Activated T-cell treated with anti-CD3 and anti-CD28 coated beads, Interleukin-2, amount 50 U/mL, for 72 hours (primary cell): ENCODE data around the gene SOX5. TPM values are rescaled to one million over a fixed set of nuclear protein-coding genes. Genes with fewer than 3 reads are reported as not detected.

Experiments
- ATAC-seq, 2 donors: fragments of 150-1000 bp; cut with Tn5 transposase; replicated peaks in 1 of 2; 2 replicates each; pipeline ENCODE4 v1.10.0; 2021; ENCODE audit warnings: moderate library complexity in 2 of 2, mild to moderate bottlenecking in 1 of 2
- DNase-seq, 2 donors: peaks; one replicate each; pipeline ENCODE4 v3.0.0; 2021 to 2022; ENCODE audit warnings: mixed read lengths in 1 of 2
- H3K27ac Mint-ChIP-seq: one replicate; pipeline ENCODE4 v1.8.0; 2022; ENCODE audit warnings: mild to moderate bottlenecking, moderate library complexity, mixed read lengths
- H3K27me3 Mint-ChIP-seq: one replicate; pipeline ENCODE4 v1.8.0; 2022; ENCODE audit warnings: low read depth, mixed read lengths
- H3K36me3 Mint-ChIP-seq, 2 donors: one replicate each; pipeline ENCODE4 v1.8.0; 2022; ENCODE audit warnings: mixed read lengths in 2 of 2, mild to moderate bottlenecking in 1 of 2; ENCODE audit not compliant: insufficient read depth in 2 of 2
- H3K4me1 Mint-ChIP-seq: one replicate; pipeline ENCODE4 v1.8.0; 2022; ENCODE audit warnings: low read depth, mixed read lengths
- H3K4me3 Mint-ChIP-seq, 2 donors: one replicate each; pipeline ENCODE4 v1.8.0; 2022; ENCODE audit warnings: mild to moderate bottlenecking in 2 of 2, mixed read lengths in 2 of 2, moderate library complexity in 2 of 2
- H3K9me3 Mint-ChIP-seq, 2 donors: one replicate each; pipeline ENCODE4 v1.8.0; 2022; ENCODE audit warnings: mixed read lengths in 2 of 2
- total RNA-seq, 2 donors: library from RNA; stranded (reverse); gene quantifications; one replicate each; pipeline ENCODE4 v1.2.3, GENCODE V29; 2022

SOX5 gene
- total RNA-seq, 2 donors from 2014 or later: 1.7 to 2.5 TPM

- Mint-ChIP-seq H3K27me3 (no peaks in the 10 kb centered on the region), H3K27ac (no peak overlapping the region), H3K36me3 (no peaks in the 10 kb centered on the region), H3K4me1 (no peaks in the 10 kb centered on the region), H3K9me3 (peaks cover 4% of the 10 kb centered on the region in 2 donors), H3K4me3 (no peak overlapping the region)
- ATAC-seq (no peak), DNase-seq (no peak)
Observed at GRCh38 chr12:23579257-23579656, 370.2 kb downstream of the SOX5 start.

- no peak for ATAC-seq
- Mint-ChIP-seq H3K9me3 (peaks cover 2 to 7% of the 10 kb centered on the region in 2 donors), H3K27ac (no peak overlapping the region), H3K27me3 (no peaks in the 10 kb centered on the region), H3K36me3 (no peaks in the 10 kb centered on the region), H3K4me1 (no peaks in the 10 kb centered on the region), H3K4me3 (no peak overlapping the region)
- no peak for DNase-seq
Observed at GRCh38 chr12:23576372-23576771, 373.1 kb downstream of the SOX5 start.

- DNase-seq (no peak), ATAC-seq (no peak)
- Mint-ChIP-seq H3K4me1 (no peaks in the 10 kb centered on the region), H3K27ac (no peak overlapping the region), H3K4me3 (no peak overlapping the region), H3K36me3 (no peaks in the 10 kb centered on the region), H3K9me3 (peaks cover 0 to 6% of the 10 kb centered on the region in 2 donors), H3K27me3 (no peaks in the 10 kb centered on the region)
Observed at GRCh38 chr12:23569356-23569755, 380.1 kb downstream of the SOX5 start.

GRCh38 chr12:23566133-23566532 lies 383.3 kb downstream of the SOX5 start:
- DNase-seq (no peak), ATAC-seq (no peak)
- no peaks in the 10 kb centered on the region for H3K36me3 Mint-ChIP-seq
- no peak overlapping the region for H3K4me3 Mint-ChIP-seq
- no peaks in the 10 kb centered on the region for H3K27me3 Mint-ChIP-seq
- peaks cover 0 to 5% of the 10 kb centered on the region in 2 donors for H3K9me3 Mint-ChIP-seq
- no peaks in the 10 kb centered on the region for H3K4me1 Mint-ChIP-seq
- H3K27ac Mint-ChIP-seq: no peak overlapping the region

DNA sequence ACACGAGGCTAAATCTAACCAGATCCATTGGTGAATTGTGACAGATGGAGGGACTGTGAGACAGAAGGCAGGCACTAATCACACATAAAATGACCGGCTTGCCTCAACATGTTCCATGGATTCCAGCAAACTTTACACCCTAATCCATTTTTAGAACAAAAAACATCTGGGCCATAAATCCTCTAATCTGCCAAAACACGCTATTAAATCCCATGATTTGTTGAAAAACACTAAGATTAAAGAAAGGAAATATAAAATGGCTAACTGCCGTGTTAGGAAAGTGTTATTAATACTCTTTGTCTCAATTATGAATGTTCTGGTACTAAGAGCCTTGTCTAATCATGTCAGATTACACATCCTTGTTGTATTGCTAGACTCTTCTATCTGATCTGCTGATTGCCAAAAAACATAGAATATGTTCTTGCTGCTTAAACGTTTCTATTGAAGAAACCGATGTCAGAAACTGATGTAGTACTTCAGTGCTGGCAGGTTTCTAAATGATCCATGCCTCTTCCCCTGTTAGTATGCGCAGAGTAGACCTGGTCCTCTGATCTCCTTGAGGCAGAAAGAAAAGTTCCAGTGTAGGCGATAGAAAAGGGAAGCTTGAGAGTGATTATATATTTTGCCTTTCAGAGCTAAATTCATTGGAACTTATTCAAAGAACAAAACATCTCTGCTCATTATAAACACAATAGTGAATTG lies 384.9 kb downstream of the SOX5 start:
- ATAC-seq: no peak
- DNase-seq: no peak
- no peaks in the 10 kb centered on the region for H3K36me3 Mint-ChIP-seq
- no peak overlapping the region for H3K27ac Mint-ChIP-seq
- peaks cover 0 to 4% of the 10 kb centered on the region in 2 donors for H3K9me3 Mint-ChIP-seq
- H3K27me3 Mint-ChIP-seq: no peaks in the 10 kb centered on the region
- no peak overlapping the region for H3K4me3 Mint-ChIP-seq
- no peaks in the 10 kb centered on the region for H3K4me1 Mint-ChIP-seq

- no peak for ATAC-seq
- Mint-ChIP-seq H3K27ac (no peak overlapping the region), H3K27me3 (no peaks in the 10 kb centered on the region), H3K36me3 (no peaks in the 10 kb centered on the region), H3K4me1 (no peaks in the 10 kb centered on the region), H3K4me3 (no peak overlapping the region), H3K9me3 (peaks cover 0 to 2% of the 10 kb centered on the region in 2 donors)
- DNase-seq: no peak
Observed at GRCh38 chr12:23561364-23562345, 387.8 kb downstream of the SOX5 start.

GRCh38 chr12:23560611-23561010 lies 388.9 kb downstream of the SOX5 start:
- Mint-ChIP-seq H3K27ac (no peak overlapping the region), H3K4me3 (no peak overlapping the region)
- ATAC-seq: no peak

DNA sequence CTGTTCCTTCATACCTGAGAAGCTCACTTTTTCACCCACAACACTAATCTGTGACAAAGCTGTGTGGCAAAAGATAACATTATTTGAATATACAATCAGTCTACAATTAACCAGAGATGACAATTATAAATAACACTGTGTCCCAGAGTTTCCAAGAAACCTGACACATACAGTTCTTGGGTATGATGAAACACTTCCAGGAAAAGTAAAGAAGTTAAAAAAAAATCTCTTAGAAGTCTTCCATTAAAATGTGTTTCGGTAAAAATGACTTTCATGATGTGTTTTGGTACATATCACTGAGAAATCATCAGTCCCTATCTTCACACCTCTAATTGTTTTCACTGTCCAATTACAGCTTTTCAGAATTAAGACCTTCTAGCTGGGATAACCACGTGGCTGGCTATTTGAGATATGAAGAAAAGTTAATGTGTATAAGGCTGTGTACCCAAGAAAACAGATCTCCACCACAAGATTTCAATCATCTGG lies 390.2 kb downstream of the SOX5 start:
- no peaks in the 10 kb centered on the region for H3K4me1 Mint-ChIP-seq
- ATAC-seq: no peak
- no peak overlapping the region for H3K27ac Mint-ChIP-seq
- no peak overlapping the region for H3K4me3 Mint-ChIP-seq
- H3K36me3 Mint-ChIP-seq: no peaks in the 10 kb centered on the region
- H3K9me3 Mint-ChIP-seq: peaks cover 0 to 2% of the 10 kb centered on the region in 2 donors
- H3K27me3 Mint-ChIP-seq: no peaks in the 10 kb centered on the region
- DNase-seq: no peak

More at GRCh38 chr12:23560611-23561010, 388.9 kb downstream of the SOX5 start:
- Mint-ChIP-seq H3K36me3 (no peaks in the 10 kb centered on the region), H3K4me1 (no peaks in the 10 kb centered on the region), H3K9me3 (peaks cover 0 to 2% of the 10 kb centered on the region in 2 donors), H3K27me3 (no peaks in the 10 kb centered on the region)
- DNase-seq: no peak

DNA sequence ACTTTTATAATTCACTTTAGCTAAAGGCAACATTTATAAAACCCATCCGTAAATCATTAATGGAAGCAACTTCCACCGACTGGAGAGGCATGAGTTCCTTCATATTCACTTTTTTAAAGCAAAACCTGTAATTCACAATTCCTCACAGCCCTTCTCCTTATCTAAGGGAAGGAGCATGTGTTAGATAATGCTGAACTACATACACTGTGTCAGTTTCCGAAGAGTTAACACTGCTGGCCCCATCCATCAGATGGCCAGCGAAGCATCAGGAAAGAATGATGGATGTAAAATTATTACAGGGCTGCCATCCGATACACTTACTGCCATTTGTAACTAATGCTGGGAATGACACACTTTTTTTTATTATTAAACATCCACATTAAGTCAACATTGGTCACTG lies 392.8 kb downstream of the SOX5 start:
- Mint-ChIP-seq H3K4me3 (no peak overlapping the region), H3K9me3 (peaks cover 0 to 2% of the 10 kb centered on the region in 2 donors), H3K27me3 (no peaks in the 10 kb centered on the region), H3K27ac (no peak overlapping the region), H3K4me1 (no peaks in the 10 kb centered on the region), H3K36me3 (no peaks in the 10 kb centered on the region)
- ATAC-seq (no peak), DNase-seq (no peak)

DNA sequence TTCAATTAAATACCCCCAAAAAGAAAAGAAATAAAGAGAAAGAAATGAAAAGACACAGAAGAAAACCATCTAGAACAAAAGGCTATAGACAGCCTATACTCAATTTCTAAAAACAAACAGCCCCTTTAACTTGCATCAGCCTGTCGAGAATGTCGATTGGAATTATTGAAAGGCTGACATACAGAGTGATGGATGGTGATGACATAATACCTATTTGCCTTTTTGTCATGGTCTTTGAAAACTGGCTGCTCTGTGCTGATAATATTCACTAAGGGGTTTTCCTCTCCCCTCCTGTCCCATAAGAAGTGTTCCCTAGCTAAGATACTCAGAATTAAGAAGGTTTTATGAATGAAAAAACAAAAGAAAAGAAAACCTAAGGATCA lies 393.7 kb downstream of the SOX5 start:
- Mint-ChIP-seq H3K27ac (no peak overlapping the region), H3K4me1 (no peaks in the 10 kb centered on the region), H3K9me3 (peaks cover 0 to 2% of the 10 kb centered on the region in 2 donors), H3K36me3 (no peaks in the 10 kb centered on the region), H3K4me3 (no peak overlapping the region), H3K27me3 (no peaks in the 10 kb centered on the region)
- DNase-seq (no peak), ATAC-seq (no peak)

- no peak overlapping the region for H3K4me3 Mint-ChIP-seq
- H3K27ac Mint-ChIP-seq: no peak overlapping the region
- no peaks in the 10 kb centered on the region for H3K36me3 Mint-ChIP-seq
- ATAC-seq: no peak
- H3K4me1 Mint-ChIP-seq: no peaks in the 10 kb centered on the region
- no peak for DNase-seq
- H3K9me3 Mint-ChIP-seq: peaks cover 0 to 2% of the 10 kb centered on the region in 2 donors
- H3K27me3 Mint-ChIP-seq: no peaks in the 10 kb centered on the region
Observed at GRCh38 chr12:23555180-23555824, 394.2 kb downstream of the SOX5 start.

DNA sequence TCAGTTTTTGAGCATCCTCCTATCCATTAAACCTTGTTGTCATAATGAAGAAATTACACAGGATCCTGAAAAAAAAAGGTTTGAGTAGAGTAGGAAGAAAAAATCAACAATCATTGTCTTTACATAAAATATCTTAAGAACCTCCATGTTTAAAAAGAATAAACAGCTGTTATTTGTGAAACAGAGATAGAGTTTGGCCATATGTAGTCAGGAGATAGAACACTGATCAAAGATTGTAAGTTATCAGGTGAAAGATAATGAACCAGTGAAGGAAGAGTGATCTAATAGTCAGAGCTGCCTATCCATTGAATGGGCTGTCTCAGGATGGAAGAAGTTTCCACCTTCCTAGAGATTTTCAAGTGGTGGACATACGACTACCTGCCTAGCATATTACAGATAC lies 397.1 kb downstream of the SOX5 start:
- ATAC-seq: no peak
- no peak overlapping the region for H3K27ac Mint-ChIP-seq
- peaks cover 0 to 2% of the 10 kb centered on the region in 2 donors for H3K9me3 Mint-ChIP-seq

DNA sequence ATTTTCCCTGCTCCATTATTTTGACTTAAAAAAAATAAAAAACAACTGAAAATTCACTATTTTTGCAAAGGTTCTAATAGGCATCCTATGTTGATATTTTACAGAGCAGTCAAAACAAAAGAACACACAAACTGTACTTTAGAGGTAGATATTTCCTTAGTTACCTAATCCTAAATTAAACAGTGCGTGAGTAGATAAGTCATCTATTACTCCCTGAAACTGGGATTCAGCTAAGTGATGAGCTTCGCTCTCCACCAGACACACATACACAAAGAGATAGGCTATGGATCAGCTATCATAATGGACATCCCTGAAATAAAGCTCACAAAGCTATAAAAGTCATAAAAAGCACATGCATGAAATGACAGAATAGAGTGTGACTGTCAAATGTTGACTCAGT lies 398.7 kb downstream of the SOX5 start:
- Mint-ChIP-seq H3K4me1 (no peaks in the 10 kb centered on the region), H3K4me3 (no peak overlapping the region), H3K27me3 (no peaks in the 10 kb centered on the region), H3K36me3 (no peaks in the 10 kb centered on the region), H3K27ac (no peak overlapping the region), H3K9me3 (peaks cover 0 to 2% of the 10 kb centered on the region in 2 donors)
- DNase-seq (no peak), ATAC-seq (no peak)

More for the DNA sequence above, 397.1 kb downstream of the SOX5 start:
- no peak for DNase-seq
- Mint-ChIP-seq H3K4me1 (no peaks in the 10 kb centered on the region), H3K4me3 (no peak overlapping the region), H3K36me3 (no peaks in the 10 kb centered on the region), H3K27me3 (no peaks in the 10 kb centered on the region)
